ENCODE data around the gene ZDHHC1.

Gene ZDHHC1

DNA sequence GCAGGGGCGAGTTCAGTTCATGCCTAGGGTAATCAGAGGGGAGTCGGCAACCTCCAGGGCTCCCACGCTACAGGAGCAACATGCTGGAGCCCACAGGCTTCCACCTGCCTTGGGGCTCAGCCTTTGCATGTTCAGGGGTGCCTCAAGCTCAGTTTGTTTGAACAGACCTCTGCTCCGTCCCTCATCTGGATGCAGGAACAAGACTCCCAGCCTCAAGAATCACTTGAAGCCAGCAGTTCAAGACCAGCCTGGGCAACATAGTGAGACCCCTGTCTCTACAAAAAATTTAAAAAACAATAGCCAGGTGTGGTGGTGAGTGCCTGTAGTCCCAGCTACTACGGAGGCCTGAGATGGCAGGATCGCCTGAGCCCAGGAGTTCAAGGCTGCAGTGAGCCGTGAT, 9.7 kb upstream of the ZDHHC1 start:
- DNase-seq (ENCODE audit: low read depth), result no peak
- no peak overlapping the region for H3K4me3 ChIP-seq (ENCODE audit: low read length)
- TF ChIP-seq, protein P1, sequence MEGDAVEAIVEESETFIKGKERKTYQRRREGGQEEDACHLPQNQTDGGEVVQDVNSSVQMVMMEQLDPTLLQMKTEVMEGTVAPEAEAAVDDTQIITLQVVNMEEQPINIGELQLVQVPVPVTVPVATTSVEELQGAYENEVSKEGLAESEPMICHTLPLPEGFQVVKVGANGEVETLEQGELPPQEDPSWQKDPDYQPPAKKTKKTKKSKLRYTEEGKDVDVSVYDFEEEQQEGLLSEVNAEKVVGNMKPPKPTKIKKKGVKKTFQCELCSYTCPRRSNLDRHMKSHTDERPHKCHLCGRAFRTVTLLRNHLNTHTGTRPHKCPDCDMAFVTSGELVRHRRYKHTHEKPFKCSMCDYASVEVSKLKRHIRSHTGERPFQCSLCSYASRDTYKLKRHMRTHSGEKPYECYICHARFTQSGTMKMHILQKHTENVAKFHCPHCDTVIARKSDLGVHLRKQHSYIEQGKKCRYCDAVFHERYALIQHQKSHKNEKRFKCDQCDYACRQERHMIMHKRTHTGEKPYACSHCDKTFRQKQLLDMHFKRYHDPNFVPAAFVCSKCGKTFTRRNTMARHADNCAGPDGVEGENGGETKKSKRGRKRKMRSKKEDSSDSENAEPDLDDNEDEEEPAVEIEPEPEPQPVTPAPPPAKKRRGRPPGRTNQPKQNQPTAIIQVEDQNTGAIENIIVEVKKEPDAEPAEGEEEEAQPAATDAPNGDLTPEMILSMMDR (conservative IDR thresholded peaks at IDR 0.05; ENCODE audit: low read length), result no peak

DNA sequence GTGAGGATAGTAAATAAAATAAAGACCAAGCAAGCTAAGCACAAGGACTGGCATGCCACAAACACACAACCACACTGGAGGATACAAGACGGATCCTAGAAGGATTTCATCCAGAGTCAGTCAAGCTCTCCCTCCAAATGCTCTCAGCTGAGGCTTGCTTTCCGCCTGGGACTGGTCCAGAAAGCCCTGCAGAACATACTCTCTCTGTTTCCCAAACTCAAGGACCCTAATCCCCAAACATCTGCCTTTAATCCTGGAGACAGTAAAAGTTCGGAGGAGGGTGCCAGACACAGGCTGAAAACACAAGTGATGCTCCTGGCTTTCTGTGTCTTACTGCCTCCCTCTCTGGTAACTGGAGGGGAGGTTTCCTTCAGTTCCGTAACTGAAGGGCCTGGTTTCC, 9.3 kb upstream of the ZDHHC1 start:
- no peak for DNase-seq (ENCODE audit: low read depth)
- TF ChIP-seq, protein P1 (conservative IDR thresholded peaks at IDR 0.05; ENCODE audit: low read length), result no peak
- H3K4me3 ChIP-seq (ENCODE audit: low read length), result no peak overlapping the region

DNA sequence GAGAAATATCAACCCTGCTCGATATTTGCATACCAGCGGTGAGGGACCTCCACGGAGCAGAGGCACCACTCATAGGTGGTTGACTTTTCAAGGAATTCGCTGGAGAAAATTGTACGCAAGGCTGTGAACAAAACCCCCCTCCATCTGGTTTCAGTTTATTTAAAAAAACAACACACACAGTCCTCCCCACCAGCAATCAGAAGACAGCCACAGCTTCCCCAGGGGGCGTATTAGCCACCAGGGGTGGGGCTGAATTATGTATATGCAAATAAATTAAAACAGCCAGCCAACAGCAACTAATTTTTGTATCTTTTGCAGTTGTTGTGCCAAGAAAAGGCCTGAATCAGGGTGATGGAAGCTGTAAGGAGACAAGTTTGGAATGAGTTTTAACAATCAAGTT, 8.8 kb upstream of the ZDHHC1 start:
- no peak overlapping the region for H3K4me3 ChIP-seq (ENCODE audit: low read length)
- peak; percentile 41 for DNase-seq (ENCODE audit: low read depth)
- TF ChIP-seq, protein P1 (conservative IDR thresholded peaks at IDR 0.05; ENCODE audit: low read length), result no peak

DNA sequence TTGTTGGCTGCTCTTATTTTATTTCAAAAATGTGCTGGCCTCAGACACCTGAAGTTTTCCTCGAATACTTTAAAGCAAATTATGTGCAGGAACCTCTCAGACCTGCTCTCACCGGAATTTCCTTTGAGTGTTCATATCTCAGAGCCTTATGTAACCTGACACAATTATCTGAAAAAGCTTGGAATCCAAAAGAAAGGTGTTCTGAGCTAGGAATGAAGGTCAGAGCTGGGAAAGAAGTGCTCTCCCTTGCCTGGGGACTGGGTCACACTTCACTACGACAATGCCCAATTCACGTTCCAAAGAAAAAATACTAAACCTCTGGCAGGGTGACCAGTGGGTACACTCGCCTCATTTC, 8.0 kb upstream of the ZDHHC1 start:
- H3K4me3 ChIP-seq (ENCODE audit: low read length), result no peak overlapping the region
- TF ChIP-seq, protein P1 (conservative IDR thresholded peaks at IDR 0.05; ENCODE audit: low read length), result no peak
- no peak for DNase-seq (ENCODE audit: low read depth)

DNA sequence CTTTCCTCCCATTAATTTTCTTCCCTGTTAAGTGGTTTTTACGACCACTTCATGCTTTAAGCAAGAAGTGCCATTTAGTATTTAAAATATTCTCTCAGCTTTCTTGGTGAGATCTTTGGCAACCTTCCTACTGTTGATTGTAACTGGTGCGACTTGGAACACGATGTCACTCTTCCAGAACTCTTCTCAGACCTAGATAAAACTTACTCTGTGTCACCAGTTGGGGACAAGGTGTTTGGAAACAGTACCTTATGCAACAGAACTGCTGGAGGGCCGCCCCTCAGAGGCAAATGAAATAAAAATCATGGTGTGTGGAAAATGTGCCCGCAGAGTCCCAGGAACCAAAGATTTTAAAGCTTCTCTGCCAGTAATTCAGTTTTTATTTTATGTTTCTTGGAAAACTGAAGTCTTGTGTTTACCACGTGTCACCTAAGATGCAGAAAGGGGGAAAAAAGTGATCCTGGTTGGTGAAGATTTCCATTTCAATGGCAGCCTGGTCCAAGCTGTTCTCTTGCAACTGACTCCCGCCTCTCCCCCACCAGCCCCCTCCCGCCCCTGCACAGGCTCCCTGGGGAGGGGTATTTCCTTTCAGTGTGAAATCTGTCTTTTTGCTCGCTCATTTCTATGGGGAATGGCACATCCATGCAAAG, 7.5 kb upstream of the ZDHHC1 start:
- TF ChIP-seq, protein P1 (conservative IDR thresholded peaks at IDR 0.05; ENCODE audit: low read length), result no peak
- no peak overlapping the region for H3K4me3 ChIP-seq (ENCODE audit: low read length)
- no peak for DNase-seq (ENCODE audit: low read depth)

DNA sequence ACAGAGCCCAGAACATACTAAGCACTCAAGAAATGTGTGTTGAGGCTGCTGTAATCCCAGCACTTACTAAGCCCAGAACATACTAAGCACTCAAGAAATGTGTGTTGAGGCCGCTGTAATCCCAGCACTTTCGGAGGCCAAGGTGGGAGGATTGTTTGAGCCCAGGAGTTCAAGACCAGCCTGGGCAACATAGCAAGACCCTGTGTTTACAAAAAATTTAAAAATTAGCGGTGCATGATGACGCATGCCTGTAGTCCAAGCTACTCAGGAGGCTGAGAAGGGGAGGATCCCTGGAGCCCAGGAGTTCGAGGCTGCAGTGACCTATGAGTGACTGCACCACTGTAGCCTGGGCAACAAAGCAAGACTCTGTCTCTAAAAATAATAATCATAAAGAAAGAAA, 6.7 kb upstream of the ZDHHC1 start:
- no peak for DNase-seq (ENCODE audit: low read depth)
- no peak overlapping the region for H3K4me3 ChIP-seq (ENCODE audit: low read length)
- TF ChIP-seq, protein P1 (conservative IDR thresholded peaks at IDR 0.05; ENCODE audit: low read length), result no peak

DNA sequence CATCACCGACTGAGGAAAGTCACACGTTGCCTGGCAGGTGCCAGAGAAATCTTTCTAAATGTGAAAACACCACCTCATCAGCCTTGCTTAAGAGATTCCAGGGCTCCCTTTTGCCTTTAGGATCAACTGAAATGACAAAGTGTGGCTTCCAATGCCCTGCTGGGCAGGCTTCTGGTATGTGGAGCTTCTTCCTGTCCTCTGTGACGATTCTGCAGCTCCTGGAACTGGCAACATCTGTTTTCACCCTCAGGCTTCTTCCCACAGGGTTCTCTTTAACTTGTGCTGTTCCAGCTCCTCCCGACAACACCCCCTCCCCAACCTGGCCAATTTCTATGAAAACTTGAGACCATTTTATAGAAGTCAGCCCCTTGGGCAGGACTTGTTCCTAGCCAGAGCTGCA, 4.8 kb upstream of the ZDHHC1 start:
- TF ChIP-seq, protein P1 (conservative IDR thresholded peaks at IDR 0.05; ENCODE audit: low read length), result no peak
- no peak for DNase-seq (ENCODE audit: low read depth)
- H3K4me3 ChIP-seq (ENCODE audit: low read length), result no peak overlapping the region
